ENCODE results near the gene KRT39. TPM values are rescaled to one million over a fixed set of nuclear protein-coding genes. Genes with fewer than 3 reads are reported as not detected.
A peak's percentile ranks its signal among the peaks of the same experiment; 100 is the strongest.

The KRT39 gene
- polyA plus RNA-seq, 3 donors, result not detected

- DNase-seq (ENCODE audit: low read depth in 3 of 3, low spot score in 2 of 3), result no peak
Observed at GRCh38 chr17:40981115-40981514, 14.4 kb upstream of the KRT39 start.

GRCh38 chr17:40980596-40980995, 13.8 kb upstream of the KRT39 start:
- DNase-seq (ENCODE audit: low read depth in 3 of 3, low spot score in 2 of 3), result peak in 1 of 3 donors; percentile 10

DNA sequence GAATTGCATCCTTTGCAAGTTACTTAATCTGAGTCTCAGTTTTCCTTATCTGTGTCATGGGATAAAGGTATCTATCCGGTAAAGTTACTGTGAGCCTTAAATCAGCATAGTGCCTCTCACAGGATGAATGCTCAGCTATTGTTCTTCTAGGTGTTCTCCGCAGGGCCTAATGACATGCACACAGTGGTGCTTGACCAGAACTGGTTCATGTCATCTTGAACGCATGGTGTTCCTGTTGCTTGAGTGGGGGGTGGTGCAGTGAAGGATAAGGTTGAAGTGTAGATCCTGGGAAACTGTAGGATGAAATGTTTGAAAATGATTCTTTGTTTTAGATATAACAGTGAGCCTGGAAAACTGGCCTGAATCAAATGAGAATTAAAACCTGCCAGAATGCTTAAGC, 13.4 kb upstream of the KRT39 start:
- DNase-seq (ENCODE audit: low read depth in 3 of 3, low spot score in 2 of 3), result no peak

DNA sequence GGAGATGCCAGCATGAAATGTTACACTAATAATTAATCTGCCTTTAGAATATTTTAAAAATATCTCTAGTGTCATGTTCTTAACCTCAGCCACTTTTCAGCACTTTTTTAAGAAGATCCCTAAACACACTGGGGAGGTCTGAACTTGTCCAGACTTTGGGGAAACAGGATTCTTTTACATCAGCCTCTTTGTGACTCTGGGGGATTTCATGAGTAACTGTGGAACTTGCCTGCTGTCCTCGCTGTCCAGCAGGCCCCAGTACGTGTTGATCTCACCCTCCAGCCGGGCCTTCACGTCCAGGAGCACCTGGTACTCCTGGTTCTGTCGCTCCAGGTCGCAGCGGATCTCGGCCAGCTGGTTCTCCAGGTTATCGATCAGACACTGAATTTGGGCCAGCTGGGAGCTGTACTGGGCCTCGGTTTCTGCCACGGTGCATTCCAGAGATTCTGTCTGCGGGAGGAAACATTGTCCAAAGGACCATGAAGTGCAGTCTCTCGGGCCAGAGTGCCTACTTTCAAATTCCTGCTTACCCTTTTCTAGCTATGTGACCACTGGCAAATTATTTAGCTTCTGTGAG, 11.9 kb upstream of the KRT39 start:
- DNase-seq (ENCODE audit: low read depth in 3 of 3, low spot score in 2 of 3), result no peak

DNA sequence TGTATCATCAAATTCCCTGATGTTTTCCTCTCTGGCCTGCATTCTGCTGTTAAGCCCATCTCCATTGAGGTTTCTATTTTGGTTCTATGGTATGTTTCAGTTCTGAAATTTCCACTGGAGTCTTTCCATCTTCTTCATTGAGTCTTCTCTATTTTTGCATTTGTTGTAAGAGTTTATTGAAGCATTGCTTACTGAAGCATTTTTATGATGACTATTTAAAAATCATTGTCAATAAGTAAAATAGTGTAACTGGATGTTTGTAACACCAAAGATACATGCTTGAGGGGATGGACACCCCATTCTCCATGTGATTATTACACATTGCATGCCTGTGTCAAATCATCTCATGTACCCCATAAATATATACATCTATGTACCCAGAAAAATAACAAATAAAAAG, 8.8 kb upstream of the KRT39 start:
- DNase-seq (ENCODE audit: low read depth in 3 of 3, low spot score in 2 of 3), result no peak

DNA sequence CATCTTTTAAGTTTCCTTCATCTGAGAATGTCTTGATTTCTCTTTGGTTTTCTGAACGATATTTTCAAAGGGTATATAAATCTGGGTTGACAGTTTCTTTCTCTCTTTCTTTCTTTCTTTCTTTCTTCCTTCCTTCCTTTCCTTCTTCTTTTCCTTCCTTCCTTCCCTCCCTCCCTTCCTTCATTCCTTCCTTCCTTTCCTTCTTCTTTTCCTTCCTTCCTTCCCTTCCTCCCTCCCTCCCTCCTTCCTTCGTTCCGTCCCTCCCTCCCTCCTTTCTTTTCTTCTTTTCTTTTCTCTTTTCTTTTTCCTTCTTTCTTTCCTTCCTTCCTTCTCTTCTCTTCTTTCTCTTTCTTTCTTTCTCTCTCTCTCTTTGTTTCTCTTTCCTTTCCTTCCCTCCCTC, 7.6 kb upstream of the KRT39 start:
- no peak for DNase-seq (ENCODE audit: low read depth in 3 of 3, low spot score in 2 of 3)

- no peak for DNase-seq (ENCODE audit: low read depth in 3 of 3, low spot score in 2 of 3)
Observed at GRCh38 chr17:40967582-40967981, 834 bp upstream of the KRT39 start.

DNA sequence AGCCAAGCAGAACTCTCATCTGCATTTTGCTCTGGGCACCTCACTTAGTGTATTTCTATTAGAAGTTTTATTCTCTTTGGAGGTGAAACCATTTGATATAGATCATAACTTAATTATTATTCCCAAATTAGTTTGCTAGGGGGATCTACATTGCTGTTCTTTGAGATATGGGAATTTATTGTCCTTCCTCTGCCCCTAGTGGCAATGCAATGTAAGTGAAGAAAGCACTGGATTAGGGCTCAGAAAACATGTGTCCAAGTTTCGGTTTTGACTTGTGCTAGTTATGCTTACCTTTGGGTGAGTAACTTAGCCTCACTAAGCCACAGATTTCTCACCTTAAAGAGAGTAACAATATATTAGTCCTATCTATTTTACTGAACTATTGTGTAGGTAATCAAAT, 2.9 kb downstream of the KRT39 start:
- no peak for DNase-seq (ENCODE audit: low read depth in 3 of 3, low spot score in 2 of 3)

GRCh38 chr17:40962059-40962561, 4.6 kb downstream of the KRT39 start:
- no peak for DNase-seq (ENCODE audit: low read depth in 3 of 3, low spot score in 2 of 3)

GRCh38 chr17:40961591-40961990, 5.2 kb downstream of the KRT39 start:
- DNase-seq (ENCODE audit: low read depth in 3 of 3, low spot score in 2 of 3), result no peak

- no peak for DNase-seq (ENCODE audit: low read depth in 3 of 3, low spot score in 2 of 3)
Observed at GRCh38 chr17:40960144-40960543, 6.6 kb downstream of the KRT39 start.

- no peak for DNase-seq (ENCODE audit: low read depth in 3 of 3, low spot score in 2 of 3)
Observed at GRCh38 chr17:40958086-40958953, 8.4 kb downstream of the KRT39 start.

DNA sequence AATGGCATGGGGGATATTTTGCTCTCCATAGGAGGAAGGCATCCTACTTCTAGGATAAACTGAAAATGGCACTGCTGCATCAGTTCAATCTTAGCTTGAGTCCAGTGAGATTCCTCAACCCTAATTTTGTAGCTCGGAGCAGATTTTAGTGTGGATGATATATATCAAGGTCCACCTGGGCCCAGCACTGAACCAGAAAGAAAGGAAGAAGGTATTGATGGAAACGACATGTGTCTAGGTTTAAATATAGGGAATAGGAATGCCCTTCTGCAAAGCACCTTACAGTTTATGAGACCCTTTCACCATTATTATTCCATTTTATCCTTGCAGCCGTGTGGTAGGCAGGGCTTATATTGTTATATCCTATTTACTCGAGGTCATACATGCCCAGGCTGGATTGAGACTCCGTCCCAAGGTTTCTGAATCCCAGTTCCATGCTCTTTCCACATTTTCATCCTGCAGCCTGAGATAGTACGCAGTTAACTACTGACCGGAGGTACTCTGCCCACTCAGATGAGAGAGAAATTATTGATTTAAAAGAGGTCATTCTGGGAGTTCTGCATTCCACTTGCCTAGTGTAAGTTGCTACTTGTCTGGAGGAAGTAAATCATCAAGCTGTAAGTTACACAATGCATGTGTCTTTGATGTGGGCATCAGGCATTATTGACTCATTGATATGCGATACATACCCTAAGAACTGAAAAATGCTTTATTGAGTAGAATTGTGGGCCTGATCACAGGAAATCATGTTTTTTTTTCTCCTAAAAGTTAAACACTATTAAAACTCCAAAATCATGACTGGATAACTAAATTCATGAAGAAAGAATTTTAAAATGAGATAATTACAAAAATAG, 10.1 kb downstream of the KRT39 start:
- DNase-seq (ENCODE audit: low read depth in 3 of 3, low spot score in 2 of 3), result no peak

DNA sequence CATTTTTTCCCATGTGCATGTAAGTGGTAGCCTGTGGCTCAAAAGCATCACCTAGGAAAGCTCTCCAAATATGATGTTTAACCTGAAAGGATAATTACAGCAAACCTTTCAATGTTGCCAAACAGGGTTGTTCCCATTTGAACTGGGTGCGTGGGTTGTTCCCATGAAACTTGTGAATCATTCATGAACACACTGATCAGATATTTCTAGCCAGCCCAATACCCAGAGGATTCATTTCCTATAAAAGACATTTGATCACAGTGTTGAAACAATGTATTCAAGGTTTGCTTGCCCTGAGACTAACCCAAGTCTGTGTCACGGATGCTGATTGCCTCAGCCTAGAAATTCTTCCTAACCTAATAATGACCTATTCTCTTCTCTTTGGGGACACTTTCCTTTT, 12.9 kb downstream of the KRT39 start:
- no peak for DNase-seq (ENCODE audit: low read depth in 3 of 3, low spot score in 2 of 3)

- no peak for DNase-seq (ENCODE audit: low read depth in 3 of 3, low spot score in 2 of 3)
Observed at GRCh38 chr17:40952661-40953060, 14.1 kb downstream of the KRT39 start.

GRCh38 chr17:40952154-40952553, 14.6 kb downstream of the KRT39 start:
- no peak for DNase-seq (ENCODE audit: low read depth in 3 of 3, low spot score in 2 of 3)

GRCh38 chr17:40951011-40951622, 15.6 kb downstream of the KRT39 start:
- DNase-seq (ENCODE audit: low read depth in 3 of 3, low spot score in 2 of 3), result no peak

- no peak for DNase-seq (ENCODE audit: low read depth in 3 of 3, low spot score in 2 of 3)
Observed at GRCh38 chr17:40950176-40950575, 16.6 kb downstream of the KRT39 start.

DNA sequence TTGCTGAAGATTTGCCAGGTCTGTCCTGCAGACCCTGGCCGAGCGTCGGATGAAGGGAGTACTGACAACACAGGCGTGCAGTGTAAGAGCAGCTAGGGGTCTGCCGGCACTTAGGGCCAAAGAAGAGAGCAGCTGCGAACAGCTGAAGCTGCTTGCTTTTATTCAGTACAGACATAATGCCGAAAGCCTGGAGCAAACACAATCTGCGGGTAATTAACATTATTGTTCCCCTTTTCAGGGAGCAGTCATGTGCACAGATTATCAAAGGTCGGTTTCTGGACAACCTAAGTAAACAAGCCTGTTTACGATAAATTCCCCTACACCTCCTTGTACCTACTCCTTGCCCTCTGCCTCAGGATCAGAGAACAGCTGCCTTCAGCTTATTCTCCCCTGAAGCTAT, 17.3 kb downstream of the KRT39 start:
- peak in 1 of 3 donors; percentile 29 for DNase-seq (ENCODE audit: low read depth in 3 of 3, low spot score in 2 of 3)

GRCh38 chr17:40947929-40948328, 18.8 kb downstream of the KRT39 start:
- DNase-seq (ENCODE audit: low read depth in 3 of 3, low spot score in 2 of 3), result no peak

- no peak for DNase-seq (ENCODE audit: low read depth in 3 of 3, low spot score in 2 of 3)
Observed at GRCh38 chr17:40945414-40945813, 21.3 kb downstream of the KRT39 start.

Data from right renal cortex interstitium (tissue), 3 donors.